Gastroesophageal sphincter (tissue), 3 donors: ENCODE results near the gene CFAP45.

ENCODE experiments used
- POLR2A ChIP-seq, 2 donors: fragments of 450-650 bp; IDR thresholded peaks; one replicate each; pipeline ENCODE4 v1.6.1; 2017; ENCODE audit warnings: antibody characterized with exemption in 2 of 2, mild to moderate bottlenecking in 2 of 2, moderate library complexity in 1 of 2
- TF ChIP-seq, protein P1 (sequence below), 4 experiments: fragments of 200-600 bp in 2 of 4; fragments of 450-650 bp in 2 of 4; sonication (generic) in 1 of 4; IDR thresholded peaks; one replicate each; pipeline ENCODE4 v1.5.1; 2017 to 2019; ENCODE audit warnings: antibody characterized with exemption in 4 of 4, mild to moderate bottlenecking in 2 of 4, moderate library complexity in 2 of 4

DNA sequence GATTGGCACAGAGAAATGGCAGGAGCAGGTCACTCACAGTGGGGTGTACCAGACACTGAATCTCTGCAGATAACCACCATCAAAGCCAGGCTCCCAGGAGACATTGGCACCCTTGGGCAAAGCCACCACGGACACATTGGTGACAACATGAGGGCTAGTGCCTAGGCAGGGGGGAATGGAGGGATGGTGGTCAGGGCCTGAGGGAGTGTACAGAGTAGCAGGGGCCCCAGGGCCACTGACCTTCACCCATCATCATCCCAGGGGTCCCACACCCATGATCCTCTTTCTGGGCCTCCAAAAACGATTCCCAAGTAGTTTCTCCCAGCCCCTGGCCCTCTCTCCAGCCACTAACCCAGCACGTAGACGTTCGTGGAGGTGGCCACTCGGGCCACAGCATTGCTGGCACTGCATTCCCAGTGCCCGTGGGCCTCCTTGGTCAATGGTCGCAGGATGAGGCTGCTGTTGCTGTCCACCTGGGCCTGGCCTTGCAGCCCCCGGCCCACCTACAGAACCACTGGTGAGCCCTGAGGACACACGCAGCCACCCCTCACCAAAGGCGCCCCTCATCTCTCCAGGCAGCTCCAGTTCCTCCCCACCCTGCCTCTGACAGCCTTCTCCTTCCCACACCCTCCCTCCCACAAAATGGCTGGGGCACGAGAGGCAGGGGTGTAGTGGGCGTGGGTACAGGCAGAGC lies 31.3 kb upstream of the CFAP45 start:
- TF ChIP-seq POLR2A (IDR thresholded peaks at IDR 0.05), result no peak
- TF ChIP-seq, protein P1, sequence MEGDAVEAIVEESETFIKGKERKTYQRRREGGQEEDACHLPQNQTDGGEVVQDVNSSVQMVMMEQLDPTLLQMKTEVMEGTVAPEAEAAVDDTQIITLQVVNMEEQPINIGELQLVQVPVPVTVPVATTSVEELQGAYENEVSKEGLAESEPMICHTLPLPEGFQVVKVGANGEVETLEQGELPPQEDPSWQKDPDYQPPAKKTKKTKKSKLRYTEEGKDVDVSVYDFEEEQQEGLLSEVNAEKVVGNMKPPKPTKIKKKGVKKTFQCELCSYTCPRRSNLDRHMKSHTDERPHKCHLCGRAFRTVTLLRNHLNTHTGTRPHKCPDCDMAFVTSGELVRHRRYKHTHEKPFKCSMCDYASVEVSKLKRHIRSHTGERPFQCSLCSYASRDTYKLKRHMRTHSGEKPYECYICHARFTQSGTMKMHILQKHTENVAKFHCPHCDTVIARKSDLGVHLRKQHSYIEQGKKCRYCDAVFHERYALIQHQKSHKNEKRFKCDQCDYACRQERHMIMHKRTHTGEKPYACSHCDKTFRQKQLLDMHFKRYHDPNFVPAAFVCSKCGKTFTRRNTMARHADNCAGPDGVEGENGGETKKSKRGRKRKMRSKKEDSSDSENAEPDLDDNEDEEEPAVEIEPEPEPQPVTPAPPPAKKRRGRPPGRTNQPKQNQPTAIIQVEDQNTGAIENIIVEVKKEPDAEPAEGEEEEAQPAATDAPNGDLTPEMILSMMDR (IDR thresholded peaks at IDR 0.05), result no peak
